AG04449 (cell line): ENCODE measurements around the gene RAE1.

Source experiments
- CTCF ChIA-PET: fragments of 350-600 bp; formaldehyde crosslinking; extraction: SDS; loops from one replicate; lab custom pipeline; 2021; ENCODE audit warnings: antibody characterized with exemption; lab: Yijun Ruan, JAX
- POLR2A ChIA-PET: fragments of 400-600, 350-600 bp; formaldehyde crosslinking; extraction: SDS; loops from one replicate; lab custom pipeline; 2020; ENCODE audit warnings: antibody characterized with exemption, inconsistent platforms; lab: Yijun Ruan, JAX
- DNase-seq: peaks from one replicate; pipeline ENCODE4 v3.0.0-alpha.2; 2010; ENCODE audit warnings: low read depth, low spot score
- H3K4me3 ChIP-seq: 2 replicates; pipeline ENCODE4 v1.5.1; 2011; ENCODE audit warnings: low read depth, mild to moderate bottlenecking, control low read depth, low read length
- TF ChIP-seq, protein P1 (sequence below): IDR thresholded peaks from one replicate; pipeline ENCODE4 v1.5.1; 2011; ENCODE audit warnings: mild to moderate bottlenecking, moderate library complexity, low read length, control low read depth, inconsistent platforms; ENCODE audit not compliant: insufficient read depth; ENCODE audit errors: missing control alignments

The RAE1 gene

DNA sequence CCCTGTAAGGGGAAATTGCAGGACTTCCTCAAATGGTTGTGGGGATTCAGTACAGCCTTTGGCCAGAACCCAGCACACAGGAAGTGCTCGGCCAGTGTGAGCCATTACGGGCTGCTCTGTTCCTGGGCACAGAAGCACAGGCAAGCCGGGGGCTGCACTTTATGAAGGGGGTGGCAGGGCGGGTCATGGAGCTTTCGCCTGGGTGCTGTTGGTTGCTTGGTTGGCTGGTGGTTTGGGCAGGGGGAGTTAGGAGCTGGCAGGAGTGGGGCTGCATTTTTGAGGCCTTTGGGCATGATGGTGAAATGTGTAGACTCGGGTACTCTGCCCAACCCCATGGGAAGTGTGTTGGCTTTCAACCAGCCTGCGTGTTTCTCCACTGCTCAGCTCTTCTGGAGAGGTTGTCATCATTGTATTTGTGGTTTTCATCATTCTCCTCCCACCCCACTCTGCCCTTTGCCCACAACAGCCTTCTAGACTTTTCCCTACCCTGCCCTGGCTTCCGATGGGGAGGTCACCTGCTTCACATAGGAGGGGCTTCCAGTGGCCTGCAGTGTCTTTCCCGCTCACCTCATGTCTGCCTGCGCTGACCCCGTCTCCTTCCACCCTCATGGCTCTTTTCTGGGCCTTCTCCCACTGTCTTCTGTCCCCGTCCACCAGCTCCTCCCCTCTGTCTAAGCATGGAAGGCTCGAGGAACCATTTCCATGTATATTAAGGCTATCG, 24.0 kb downstream of the RAE1 start:
- POLR2A ChIA-PET: no interaction called here
- CTCF ChIA-PET: interaction anchor here (2.2 to 8.5 kb wide), 3 partner anchors 12 to 121 kb away, joined by 9 to 56 read pairs (median 14); no protein-coding TSS in a partner anchor
- H3K4me3 ChIP-seq: no peak overlapping the region
- DNase-seq: no peak
- TF ChIP-seq, protein P1, sequence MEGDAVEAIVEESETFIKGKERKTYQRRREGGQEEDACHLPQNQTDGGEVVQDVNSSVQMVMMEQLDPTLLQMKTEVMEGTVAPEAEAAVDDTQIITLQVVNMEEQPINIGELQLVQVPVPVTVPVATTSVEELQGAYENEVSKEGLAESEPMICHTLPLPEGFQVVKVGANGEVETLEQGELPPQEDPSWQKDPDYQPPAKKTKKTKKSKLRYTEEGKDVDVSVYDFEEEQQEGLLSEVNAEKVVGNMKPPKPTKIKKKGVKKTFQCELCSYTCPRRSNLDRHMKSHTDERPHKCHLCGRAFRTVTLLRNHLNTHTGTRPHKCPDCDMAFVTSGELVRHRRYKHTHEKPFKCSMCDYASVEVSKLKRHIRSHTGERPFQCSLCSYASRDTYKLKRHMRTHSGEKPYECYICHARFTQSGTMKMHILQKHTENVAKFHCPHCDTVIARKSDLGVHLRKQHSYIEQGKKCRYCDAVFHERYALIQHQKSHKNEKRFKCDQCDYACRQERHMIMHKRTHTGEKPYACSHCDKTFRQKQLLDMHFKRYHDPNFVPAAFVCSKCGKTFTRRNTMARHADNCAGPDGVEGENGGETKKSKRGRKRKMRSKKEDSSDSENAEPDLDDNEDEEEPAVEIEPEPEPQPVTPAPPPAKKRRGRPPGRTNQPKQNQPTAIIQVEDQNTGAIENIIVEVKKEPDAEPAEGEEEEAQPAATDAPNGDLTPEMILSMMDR: no peak

DNA sequence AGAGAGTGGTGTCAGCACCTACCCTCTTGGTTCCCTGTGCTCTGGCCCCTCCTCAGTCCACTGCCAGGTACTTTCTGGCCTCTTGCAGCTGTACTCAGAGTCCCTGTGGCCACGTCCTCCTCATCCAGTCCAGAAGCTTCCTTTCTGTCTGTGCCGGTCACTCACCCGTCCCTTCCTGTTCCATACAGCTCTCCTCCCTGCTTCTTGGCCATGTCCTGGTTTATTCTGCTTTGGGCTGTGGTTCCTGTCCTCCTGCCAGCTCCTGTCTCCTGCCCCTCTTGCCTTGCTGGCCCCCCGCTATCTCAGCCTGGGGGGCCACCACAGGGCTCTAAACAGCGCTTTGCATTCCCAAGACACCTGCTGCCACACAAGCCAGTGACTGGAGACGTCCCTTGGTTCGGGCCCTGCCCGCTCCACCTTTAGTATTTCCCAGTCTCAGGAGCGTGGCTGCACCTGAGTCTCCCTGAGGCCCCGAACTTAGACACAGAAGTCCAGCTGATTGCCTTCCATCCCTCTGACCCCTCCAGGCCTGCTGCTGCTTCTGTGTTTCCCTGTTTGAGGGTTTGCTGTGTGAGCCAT, 24.7 kb downstream of the RAE1 start:
- H3K4me3 ChIP-seq: no peak overlapping the region
- TF ChIP-seq, protein P1: no peak
- CTCF ChIA-PET: interaction anchor here (1.8 to 8.5 kb wide), 4 partner anchors 12 to 120 kb away, joined by 9 to 56 read pairs (median 12); no protein-coding TSS in a partner anchor
- POLR2A ChIA-PET: no interaction called here
- no peak for DNase-seq

DNA sequence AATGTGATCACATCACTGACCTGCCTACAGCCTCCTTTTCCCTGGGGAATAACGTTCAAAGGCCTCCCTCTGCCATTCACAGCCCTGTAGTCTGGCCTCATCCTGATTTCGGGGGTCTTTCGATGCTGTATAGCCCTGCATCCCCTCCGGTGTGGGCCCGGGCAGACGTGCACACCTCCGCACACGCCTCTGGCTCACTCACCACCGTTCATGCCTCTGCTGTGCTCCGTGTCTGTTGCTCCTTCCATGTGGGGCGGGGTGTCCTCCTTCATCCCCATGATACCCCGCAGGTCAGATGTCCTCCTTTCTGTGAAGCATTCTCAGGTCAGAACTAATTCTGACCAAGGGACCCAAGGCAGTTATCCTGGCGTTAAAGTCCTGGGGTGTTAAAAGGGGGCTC, 26.3 kb downstream of the RAE1 start:
- DNase-seq: no peak
- ChIA-PET CTCF (interaction anchor here (1.7 to 8.5 kb wide), 5 partner anchors 10 to 125 kb away, joined by 4 to 56 read pairs (median 11); no protein-coding TSS in a partner anchor), POLR2A (no interaction called here)

DNA sequence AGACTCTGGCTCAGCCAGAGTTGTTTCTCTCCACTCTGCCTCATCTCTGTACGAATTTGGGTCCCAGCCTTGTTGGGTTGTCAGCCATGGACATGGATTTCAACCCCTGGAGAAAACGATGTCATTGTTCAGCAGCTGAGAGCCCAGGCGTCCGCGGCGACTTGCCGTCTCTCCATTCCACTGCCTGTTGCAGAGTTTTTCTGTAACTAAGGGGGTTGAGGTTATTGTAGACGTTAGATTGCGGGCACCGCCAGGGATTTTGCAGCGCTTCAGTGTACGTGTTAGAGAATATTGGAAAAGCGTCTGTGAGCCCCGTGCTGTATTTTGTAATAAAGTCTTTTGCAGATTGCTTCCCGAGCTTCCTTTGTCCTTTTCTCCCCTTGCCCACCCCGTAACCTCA, 27.1 kb downstream of the RAE1 start:
- H3K4me3 ChIP-seq: no peak overlapping the region
- POLR2A ChIA-PET: no interaction called here
- TF ChIP-seq, protein P1: no peak
- DNase-seq: no peak
- CTCF ChIA-PET: interaction anchor here (1.3 to 8.5 kb wide), 6 partner anchors 115 to 833 kb away, joined by 3 to 56 read pairs (median 26); no protein-coding TSS in a partner anchor

More for the DNA sequence above, 26.3 kb downstream of the RAE1 start:
- no peak overlapping the region for H3K4me3 ChIP-seq
- TF ChIP-seq, protein P1: no peak

DNA sequence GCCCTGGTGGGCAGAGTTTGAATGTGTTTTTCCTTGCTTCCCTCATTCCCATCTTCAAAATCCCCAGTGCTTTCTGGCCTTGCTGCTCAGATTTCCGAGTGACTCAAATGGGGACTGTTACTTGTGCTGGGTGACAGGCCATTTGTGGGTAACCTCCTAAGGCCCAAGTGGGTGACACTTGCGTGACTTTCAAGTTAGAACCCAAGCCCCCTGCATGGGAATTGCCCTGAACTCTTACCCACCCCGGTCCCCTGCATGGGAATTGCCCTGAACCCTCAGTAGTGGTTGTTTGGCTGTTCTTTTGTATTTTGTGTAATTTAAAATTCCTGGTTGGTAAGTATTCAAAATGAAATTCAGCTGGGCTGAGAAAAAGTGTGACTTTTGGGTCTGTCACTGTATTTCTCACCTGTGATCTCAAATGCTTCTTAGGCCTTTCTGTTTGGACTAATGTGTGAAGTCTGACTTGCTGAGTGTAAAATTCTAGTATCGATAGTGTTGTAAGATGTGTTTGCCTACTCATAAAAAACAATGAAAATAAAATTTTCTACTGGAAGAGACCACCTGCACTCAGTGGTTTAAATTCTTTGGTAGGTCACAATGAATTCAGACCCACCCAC, 27.7 kb downstream of the RAE1 start:
- ChIA-PET POLR2A (no interaction called here), CTCF (interaction anchor here (1.1 to 8.5 kb wide), 11 partner anchors 9 to 832 kb away, joined by 3 to 56 read pairs (median 6); no protein-coding TSS in a partner anchor)
- no peak for DNase-seq
- no peak overlapping the region for H3K4me3 ChIP-seq
- TF ChIP-seq, protein P1: no peak
